DOHH2 (cell line): Measurements from ENCODE around the gene AHSG.

Experiments used
- EZH2phosphoT487 ChIP-seq: fragments of 200-600 bp; sonication (generic); IDR thresholded peaks from 2 replicates; pipeline ENCODE4 v1.6.1; 2017; ENCODE audit warnings: borderline replicate concordance, mild to moderate bottlenecking, antibody characterized with exemption, low read length, moderate library complexity, mixed read lengths
- TF ChIP-seq, protein P1 (sequence below): fragments of 200-600 bp; sonication (generic); IDR thresholded peaks from one replicate; pipeline ENCODE4 v1.5.1; 2014; ENCODE audit warnings: antibody characterized with exemption, mild to moderate bottlenecking, low read depth, low read length; ENCODE audit not compliant: poor library complexity, severe bottlenecking

DNA sequence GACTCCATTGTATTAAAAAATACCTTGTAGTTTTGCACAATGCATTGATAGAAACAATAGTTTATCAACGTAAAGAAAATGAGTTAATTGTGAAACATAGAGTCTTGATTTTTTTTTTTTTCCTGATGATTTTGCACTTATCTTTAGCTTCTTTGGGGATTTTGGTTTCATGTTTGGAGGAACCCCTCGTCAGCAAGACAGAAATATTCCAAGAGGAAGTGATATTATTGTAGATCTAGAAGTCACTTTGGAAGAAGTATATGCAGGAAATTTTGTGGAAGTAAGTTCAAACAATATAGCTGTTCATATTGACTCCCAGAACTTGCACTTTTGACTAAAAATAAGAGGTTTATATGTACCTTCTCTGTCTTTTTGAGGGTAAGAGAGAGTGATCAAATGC, 35.3 kb upstream of the AHSG start:
- TF ChIP-seq, protein P1, sequence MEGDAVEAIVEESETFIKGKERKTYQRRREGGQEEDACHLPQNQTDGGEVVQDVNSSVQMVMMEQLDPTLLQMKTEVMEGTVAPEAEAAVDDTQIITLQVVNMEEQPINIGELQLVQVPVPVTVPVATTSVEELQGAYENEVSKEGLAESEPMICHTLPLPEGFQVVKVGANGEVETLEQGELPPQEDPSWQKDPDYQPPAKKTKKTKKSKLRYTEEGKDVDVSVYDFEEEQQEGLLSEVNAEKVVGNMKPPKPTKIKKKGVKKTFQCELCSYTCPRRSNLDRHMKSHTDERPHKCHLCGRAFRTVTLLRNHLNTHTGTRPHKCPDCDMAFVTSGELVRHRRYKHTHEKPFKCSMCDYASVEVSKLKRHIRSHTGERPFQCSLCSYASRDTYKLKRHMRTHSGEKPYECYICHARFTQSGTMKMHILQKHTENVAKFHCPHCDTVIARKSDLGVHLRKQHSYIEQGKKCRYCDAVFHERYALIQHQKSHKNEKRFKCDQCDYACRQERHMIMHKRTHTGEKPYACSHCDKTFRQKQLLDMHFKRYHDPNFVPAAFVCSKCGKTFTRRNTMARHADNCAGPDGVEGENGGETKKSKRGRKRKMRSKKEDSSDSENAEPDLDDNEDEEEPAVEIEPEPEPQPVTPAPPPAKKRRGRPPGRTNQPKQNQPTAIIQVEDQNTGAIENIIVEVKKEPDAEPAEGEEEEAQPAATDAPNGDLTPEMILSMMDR: no peak
- TF ChIP-seq EZH2phosphoT487: no peak
